ENCODE data around the gene SLC25A41. TPM values are rescaled to one million over a fixed set of nuclear protein-coding genes. Genes with fewer than 3 reads are reported as not detected.

Gene SLC25A41
- total and polyA plus RNA-seq, 9 of the 15 experiments (the other 6 are each of a cell fraction or from before 2014, with no cell fraction given): 0.08 to 4.2 (median 1.6) TPM

DNA sequence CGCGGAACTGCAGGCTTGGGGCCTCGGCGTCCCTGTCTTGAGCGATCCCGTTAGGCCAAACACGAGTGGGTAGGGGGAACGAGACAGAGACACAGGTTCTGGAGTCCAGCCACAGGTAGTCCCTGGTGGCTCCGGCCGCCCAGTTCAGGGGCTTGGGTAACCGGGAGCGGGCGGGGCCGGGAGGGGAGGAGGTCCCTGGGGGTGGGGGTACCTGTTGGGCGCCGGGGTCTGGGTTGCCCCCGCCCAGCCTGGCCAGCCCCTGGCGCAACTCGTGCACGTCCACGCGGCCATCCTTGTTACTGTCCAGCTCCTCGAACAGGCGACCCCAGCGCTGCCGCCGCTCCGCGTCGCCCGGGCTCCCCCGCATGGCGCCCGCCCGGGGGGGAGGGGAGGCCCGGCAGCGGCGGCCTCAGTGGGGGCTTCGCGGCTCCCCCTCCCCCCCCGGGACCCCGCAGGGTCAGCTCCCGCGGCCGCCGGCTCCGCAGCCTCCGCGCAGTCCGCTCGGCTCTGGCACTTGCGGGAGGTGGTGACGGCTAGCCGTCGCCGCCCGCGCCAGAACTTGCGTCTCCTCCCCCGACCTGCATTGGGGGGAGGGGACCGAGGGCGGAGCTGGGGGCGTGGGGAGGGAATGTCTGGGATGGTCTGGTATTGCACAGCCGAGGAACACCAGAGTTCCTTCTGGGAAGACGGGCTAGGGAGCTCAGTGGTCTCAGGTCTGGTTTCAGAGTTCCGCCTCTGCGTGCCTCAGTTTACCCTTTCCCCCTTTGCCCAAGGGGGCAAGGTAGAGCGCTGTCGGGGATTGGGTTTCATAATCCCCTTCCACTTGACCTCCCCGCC, 25.9 kb upstream of the SLC25A41 start, which contains the start of gene SLC25A23 (continued):
- TF ChIP-seq PRPF4 (IDR thresholded peaks at IDR 0.05; ENCODE audit: insufficient read depth, low read depth, low read length, poor library complexity, severe bottlenecking) (no peak), TAF9B (IDR thresholded peaks at IDR 0.05; ENCODE audit: partially characterized antibody) (no peak), SMARCA5 (IDR thresholded peaks at IDR 0.05) (0 out of 2 replicates have a peak, but pooled peaks have one; percentile 17), ZNF57 (CRISPR knock-in tag; IDR thresholded peaks at IDR 0.05) (no peak), SP1 (CRISPR knock-in tag; IDR thresholded peaks at IDR 0.05) (no peak), MAFG (tag; conservative IDR thresholded peaks at IDR 0.05) (no peak), KDM2B (CRISPR knock-in tag; IDR thresholded peaks at IDR 0.05) (no peak), MYC (IDR thresholded peaks at IDR 0.05; ENCODE audit: low read depth, low read length) (0 out of 2 replicates have a peak, but pooled peaks have one; percentile 18), MYC (CRISPR knock-in tag; IDR thresholded peaks at IDR 0.05; ENCODE audit: borderline replicate concordance, low read depth) (no peak), TAF1 (IDR thresholded peaks at IDR 0.05; ENCODE audit: control insufficient read depth, extremely low read depth, insufficient read depth, low read length, severe bottlenecking) (peak; percentile 33)
- TF ChIP-seq, protein P1, sequence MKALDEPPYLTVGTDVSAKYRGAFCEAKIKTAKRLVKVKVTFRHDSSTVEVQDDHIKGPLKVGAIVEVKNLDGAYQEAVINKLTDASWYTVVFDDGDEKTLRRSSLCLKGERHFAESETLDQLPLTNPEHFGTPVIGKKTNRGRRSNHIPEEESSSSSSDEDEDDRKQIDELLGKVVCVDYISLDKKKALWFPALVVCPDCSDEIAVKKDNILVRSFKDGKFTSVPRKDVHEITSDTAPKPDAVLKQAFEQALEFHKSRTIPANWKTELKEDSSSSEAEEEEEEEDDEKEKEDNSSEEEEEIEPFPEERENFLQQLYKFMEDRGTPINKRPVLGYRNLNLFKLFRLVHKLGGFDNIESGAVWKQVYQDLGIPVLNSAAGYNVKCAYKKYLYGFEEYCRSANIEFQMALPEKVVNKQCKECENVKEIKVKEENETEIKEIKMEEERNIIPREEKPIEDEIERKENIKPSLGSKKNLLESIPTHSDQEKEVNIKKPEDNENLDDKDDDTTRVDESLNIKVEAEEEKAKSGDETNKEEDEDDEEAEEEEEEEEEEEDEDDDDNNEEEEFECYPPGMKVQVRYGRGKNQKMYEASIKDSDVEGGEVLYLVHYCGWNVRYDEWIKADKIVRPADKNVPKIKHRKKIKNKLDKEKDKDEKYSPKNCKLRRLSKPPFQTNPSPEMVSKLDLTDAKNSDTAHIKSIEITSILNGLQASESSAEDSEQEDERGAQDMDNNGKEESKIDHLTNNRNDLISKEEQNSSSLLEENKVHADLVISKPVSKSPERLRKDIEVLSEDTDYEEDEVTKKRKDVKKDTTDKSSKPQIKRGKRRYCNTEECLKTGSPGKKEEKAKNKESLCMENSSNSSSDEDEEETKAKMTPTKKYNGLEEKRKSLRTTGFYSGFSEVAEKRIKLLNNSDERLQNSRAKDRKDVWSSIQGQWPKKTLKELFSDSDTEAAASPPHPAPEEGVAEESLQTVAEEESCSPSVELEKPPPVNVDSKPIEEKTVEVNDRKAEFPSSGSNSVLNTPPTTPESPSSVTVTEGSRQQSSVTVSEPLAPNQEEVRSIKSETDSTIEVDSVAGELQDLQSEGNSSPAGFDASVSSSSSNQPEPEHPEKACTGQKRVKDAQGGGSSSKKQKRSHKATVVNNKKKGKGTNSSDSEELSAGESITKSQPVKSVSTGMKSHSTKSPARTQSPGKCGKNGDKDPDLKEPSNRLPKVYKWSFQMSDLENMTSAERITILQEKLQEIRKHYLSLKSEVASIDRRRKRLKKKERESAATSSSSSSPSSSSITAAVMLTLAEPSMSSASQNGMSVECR (CRISPR knock-in tag; IDR thresholded peaks at IDR 0.05): peak; percentile 33; the same call in 1 of the 2 replicates
- TF ChIP-seq, protein P2, sequence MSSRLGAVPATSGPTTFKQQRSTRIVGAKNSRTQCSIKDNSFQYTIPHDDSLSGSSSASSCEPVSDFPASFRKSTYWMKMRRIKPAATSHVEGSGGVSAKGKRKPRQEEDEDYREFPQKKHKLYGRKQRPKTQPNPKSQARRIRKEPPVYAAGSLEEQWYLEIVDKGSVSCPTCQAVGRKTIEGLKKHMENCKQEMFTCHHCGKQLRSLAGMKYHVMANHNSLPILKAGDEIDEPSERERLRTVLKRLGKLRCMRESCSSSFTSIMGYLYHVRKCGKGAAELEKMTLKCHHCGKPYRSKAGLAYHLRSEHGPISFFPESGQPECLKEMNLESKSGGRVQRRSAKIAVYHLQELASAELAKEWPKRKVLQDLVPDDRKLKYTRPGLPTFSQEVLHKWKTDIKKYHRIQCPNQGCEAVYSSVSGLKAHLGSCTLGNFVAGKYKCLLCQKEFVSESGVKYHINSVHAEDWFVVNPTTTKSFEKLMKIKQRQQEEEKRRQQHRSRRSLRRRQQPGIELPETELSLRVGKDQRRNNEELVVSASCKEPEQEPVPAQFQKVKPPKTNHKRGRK (tag; IDR thresholded peaks at IDR 0.05): no peak
- TF ChIP-seq, protein P3, sequence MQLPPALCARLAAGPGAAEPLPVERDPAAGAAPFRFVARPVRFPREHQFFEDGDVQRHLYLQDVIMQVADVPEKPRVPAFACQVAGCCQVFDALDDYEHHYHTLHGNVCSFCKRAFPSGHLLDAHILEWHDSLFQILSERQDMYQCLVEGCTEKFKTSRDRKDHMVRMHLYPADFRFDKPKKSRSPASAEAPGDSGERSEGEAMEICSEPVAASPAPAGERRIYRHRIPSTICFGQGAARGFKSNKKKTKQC (CRISPR knock-in tag; IDR thresholded peaks at IDR 0.05): no peak
- TF ChIP-seq, protein P4, sequence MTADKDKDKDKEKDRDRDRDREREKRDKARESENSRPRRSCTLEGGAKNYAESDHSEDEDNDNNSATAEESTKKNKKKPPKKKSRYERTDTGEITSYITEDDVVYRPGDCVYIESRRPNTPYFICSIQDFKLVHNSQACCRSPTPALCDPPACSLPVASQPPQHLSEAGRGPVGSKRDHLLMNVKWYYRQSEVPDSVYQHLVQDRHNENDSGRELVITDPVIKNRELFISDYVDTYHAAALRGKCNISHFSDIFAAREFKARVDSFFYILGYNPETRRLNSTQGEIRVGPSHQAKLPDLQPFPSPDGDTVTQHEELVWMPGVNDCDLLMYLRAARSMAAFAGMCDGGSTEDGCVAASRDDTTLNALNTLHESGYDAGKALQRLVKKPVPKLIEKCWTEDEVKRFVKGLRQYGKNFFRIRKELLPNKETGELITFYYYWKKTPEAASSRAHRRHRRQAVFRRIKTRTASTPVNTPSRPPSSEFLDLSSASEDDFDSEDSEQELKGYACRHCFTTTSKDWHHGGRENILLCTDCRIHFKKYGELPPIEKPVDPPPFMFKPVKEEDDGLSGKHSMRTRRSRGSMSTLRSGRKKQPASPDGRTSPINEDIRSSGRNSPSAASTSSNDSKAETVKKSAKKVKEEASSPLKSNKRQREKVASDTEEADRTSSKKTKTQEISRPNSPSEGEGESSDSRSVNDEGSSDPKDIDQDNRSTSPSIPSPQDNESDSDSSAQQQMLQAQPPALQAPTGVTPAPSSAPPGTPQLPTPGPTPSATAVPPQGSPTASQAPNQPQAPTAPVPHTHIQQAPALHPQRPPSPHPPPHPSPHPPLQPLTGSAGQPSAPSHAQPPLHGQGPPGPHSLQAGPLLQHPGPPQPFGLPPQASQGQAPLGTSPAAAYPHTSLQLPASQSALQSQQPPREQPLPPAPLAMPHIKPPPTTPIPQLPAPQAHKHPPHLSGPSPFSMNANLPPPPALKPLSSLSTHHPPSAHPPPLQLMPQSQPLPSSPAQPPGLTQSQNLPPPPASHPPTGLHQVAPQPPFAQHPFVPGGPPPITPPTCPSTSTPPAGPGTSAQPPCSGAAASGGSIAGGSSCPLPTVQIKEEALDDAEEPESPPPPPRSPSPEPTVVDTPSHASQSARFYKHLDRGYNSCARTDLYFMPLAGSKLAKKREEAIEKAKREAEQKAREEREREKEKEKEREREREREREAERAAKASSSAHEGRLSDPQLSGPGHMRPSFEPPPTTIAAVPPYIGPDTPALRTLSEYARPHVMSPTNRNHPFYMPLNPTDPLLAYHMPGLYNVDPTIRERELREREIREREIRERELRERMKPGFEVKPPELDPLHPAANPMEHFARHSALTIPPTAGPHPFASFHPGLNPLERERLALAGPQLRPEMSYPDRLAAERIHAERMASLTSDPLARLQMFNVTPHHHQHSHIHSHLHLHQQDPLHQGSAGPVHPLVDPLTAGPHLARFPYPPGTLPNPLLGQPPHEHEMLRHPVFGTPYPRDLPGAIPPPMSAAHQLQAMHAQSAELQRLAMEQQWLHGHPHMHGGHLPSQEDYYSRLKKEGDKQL (CRISPR knock-in tag; IDR thresholded peaks at IDR 0.05; ENCODE audit: borderline replicate concordance): peak; percentile 12; the same call in 1 of the 2 replicates
